COLO668 (cell line): ENCODE measurements around the gene SNX18.
A peak's percentile ranks its signal among the peaks of the same experiment; 100 is the strongest.
"Not testable (repeated sequence)": the region's sequence is repeated elsewhere in the genome, so short reads cannot be mapped to it uniquely, and the experiment has no call there.

ENCODE experiments used
- DNase-seq: peaks from one replicate; lab custom pipeline; 2025; ENCODE audit not compliant: unreplicated experiment; lab: John Stamatoyannopoulos, UW

The SNX18 gene

GRCh38 chr5:54518818-54519508, 1.4 kb downstream of the SNX18 start:
- DNase-seq: no peak

- DNase-seq: no peak
These were observed 1.9 kb downstream of the SNX18 start for GRCh38 chr5:54519509-54519876.

- DNase-seq: no peak
These were observed 2.9 kb downstream of the SNX18 start for GRCh38 chr5:54520438-54520846.

GRCh38 chr5:54520940-54521339, 3.4 kb downstream of the SNX18 start:
- DNase-seq: no peak

GRCh38 chr5:54521856-54522479, 4.4 kb downstream of the SNX18 start:
- DNase-seq: no peak

GRCh38 chr5:54523534-54523933, 6.0 kb downstream of the SNX18 start:
- DNase-seq: no peak

GRCh38 chr5:54524082-54524481, 6.5 kb downstream of the SNX18 start:
- no peak for DNase-seq

GRCh38 chr5:54524704-54525103, 7.1 kb downstream of the SNX18 start:
- no peak for DNase-seq

GRCh38 chr5:54525261-54525660, 7.7 kb downstream of the SNX18 start:
- DNase-seq: no peak

GRCh38 chr5:54525692-54526091, 8.1 kb downstream of the SNX18 start:
- DNase-seq: no peak

- DNase-seq: no peak
These were observed 9.2 kb downstream of the SNX18 start for GRCh38 chr5:54526604-54527288.

- no peak for DNase-seq
These were observed 11.2 kb downstream of the SNX18 start for GRCh38 chr5:54528633-54529209.

GRCh38 chr5:54529565-54529964, 12.0 kb downstream of the SNX18 start:
- no peak for DNase-seq

GRCh38 chr5:54531546-54531945, 14.0 kb downstream of the SNX18 start:
- peak; percentile 1 for DNase-seq

GRCh38 chr5:54533541-54534190, 16.1 kb downstream of the SNX18 start:
- no peak for DNase-seq

GRCh38 chr5:54534191-54535004, 16.8 kb downstream of the SNX18 start:
- no peak for DNase-seq

- no peak for DNase-seq
These were observed 17.7 kb downstream of the SNX18 start for GRCh38 chr5:54535149-54535844.

GRCh38 chr5:54536375-54536774, 18.8 kb downstream of the SNX18 start:
- not testable (repeated sequence) for DNase-seq

GRCh38 chr5:54536861-54537260, 19.3 kb downstream of the SNX18 start:
- not testable (repeated sequence) for DNase-seq

- DNase-seq: no peak
These were observed 20.2 kb downstream of the SNX18 start for GRCh38 chr5:54537725-54538124.
